Chondrocyte (in vitro differentiated cells): Measurements from ENCODE around the gene SHISA3. TPM values are rescaled to one million over a fixed set of nuclear protein-coding genes. Genes with fewer than 3 reads are reported as not detected.
A peak's percentile ranks its signal among the peaks of the same experiment; 100 is the strongest.

ENCODE experiments used
- DNase-seq: peaks from one replicate; pipeline ENCODE4 v3.0.0; 2021; ENCODE audit warnings: mixed read lengths, low spot score
- H3K27ac Mint-ChIP-seq: one replicate; pipeline ENCODE4 v1.8.0; 2021; ENCODE audit warnings: mild to moderate bottlenecking, moderate library complexity, mixed read lengths; ENCODE audit not compliant: unreplicated experiment
- H3K27me3 Mint-ChIP-seq: 2 replicates; pipeline ENCODE4 v1.8.0; 2021; ENCODE audit warnings: low read depth, mixed read lengths
- H3K36me3 Mint-ChIP-seq: 2 replicates; pipeline ENCODE4 v1.8.0; 2021; ENCODE audit warnings: low read depth, mixed read lengths
- H3K4me1 Mint-ChIP-seq: 2 replicates; pipeline ENCODE4 v1.8.0; 2021; ENCODE audit warnings: low read depth, mild to moderate bottlenecking, mixed read lengths
- H3K4me3 Mint-ChIP-seq: one replicate; pipeline ENCODE4 v1.8.0; 2021; ENCODE audit warnings: mild to moderate bottlenecking, moderate library complexity, mixed read lengths; ENCODE audit not compliant: unreplicated experiment
- H3K9me3 Mint-ChIP-seq: 2 replicates; pipeline ENCODE4 v1.8.0; 2021; ENCODE audit warnings: low read depth, mixed read lengths
- CTCF ChIP-seq: fragments of 200-600 bp; sonication (generic); IDR thresholded peaks from 2 replicates; pipeline ENCODE4 v1.5.0; 2021; ENCODE audit warnings: antibody characterized with exemption, mild to moderate bottlenecking, moderate library complexity
- total RNA-seq: library from RNA; stranded (reverse); gene quantifications from 3 replicates; pipeline ENCODE4 v1.2.1, GENCODE V29; 2021

The SHISA3 gene
- total RNA-seq, 1 donor from 2014 or later = not detected

GRCh38 chr4:42398171-42398870 is 1.0 kb downstream of the SHISA3 start:
- Mint-ChIP-seq H3K36me3 (no peaks in the 10 kb centered on the region), H3K4me3 (peak overlapping the region; percentile 63), H3K27me3 (peaks cover 59% of the 10 kb centered on the region), H3K4me1 (peaks cover 24% of the 10 kb centered on the region), H3K9me3 (no peaks in the 10 kb centered on the region), H3K27ac (no peak overlapping the region)
- DNase-seq = no peak
- TF ChIP-seq CTCF = peak; percentile 51

- H3K9me3 Mint-ChIP-seq = no peaks in the 10 kb centered on the region
- H3K27me3 Mint-ChIP-seq = peaks cover 61% of the 10 kb centered on the region
- no peak for DNase-seq
- peaks cover 24% of the 10 kb centered on the region for H3K4me1 Mint-ChIP-seq
- H3K27ac Mint-ChIP-seq = no peak overlapping the region
- H3K4me3 Mint-ChIP-seq = peak overlapping the region; percentile 63
- no peak for TF ChIP-seq CTCF
- H3K36me3 Mint-ChIP-seq = no peaks in the 10 kb centered on the region
Observed at GRCh38 chr4:42398871-42399331, 1.6 kb downstream of the SHISA3 start.

GRCh38 chr4:42399393-42399792 is 2.1 kb downstream of the SHISA3 start:
- Mint-ChIP-seq H3K4me3 (no peak overlapping the region), H3K9me3 (no peaks in the 10 kb centered on the region), H3K27me3 (peaks cover 64% of the 10 kb centered on the region), H3K27ac (no peak overlapping the region), H3K4me1 (peaks cover 24% of the 10 kb centered on the region), H3K36me3 (no peaks in the 10 kb centered on the region)
- DNase-seq = no peak
- TF ChIP-seq CTCF = no peak

GRCh38 chr4:42401171-42401570 is 3.9 kb downstream of the SHISA3 start:
- H3K36me3 Mint-ChIP-seq = no peaks in the 10 kb centered on the region
- H3K27me3 Mint-ChIP-seq = peaks cover 64% of the 10 kb centered on the region
- TF ChIP-seq CTCF = peak; percentile 60
- H3K9me3 Mint-ChIP-seq = no peaks in the 10 kb centered on the region
- H3K27ac Mint-ChIP-seq = no peak overlapping the region
- peaks cover 24% of the 10 kb centered on the region for H3K4me1 Mint-ChIP-seq
- no peak overlapping the region for H3K4me3 Mint-ChIP-seq
- no peak for DNase-seq

GRCh38 chr4:42404001-42404400 is 6.7 kb downstream of the SHISA3 start:
- Mint-ChIP-seq H3K36me3 (no peaks in the 10 kb centered on the region), H3K4me3 (no peak overlapping the region), H3K4me1 (peaks cover 2% of the 10 kb centered on the region), H3K9me3 (no peaks in the 10 kb centered on the region), H3K27ac (no peak overlapping the region), H3K27me3 (peaks cover 41% of the 10 kb centered on the region)
- DNase-seq = no peak
- TF ChIP-seq CTCF = no peak
